ENCODE results near the gene CLIC3.

DNA sequence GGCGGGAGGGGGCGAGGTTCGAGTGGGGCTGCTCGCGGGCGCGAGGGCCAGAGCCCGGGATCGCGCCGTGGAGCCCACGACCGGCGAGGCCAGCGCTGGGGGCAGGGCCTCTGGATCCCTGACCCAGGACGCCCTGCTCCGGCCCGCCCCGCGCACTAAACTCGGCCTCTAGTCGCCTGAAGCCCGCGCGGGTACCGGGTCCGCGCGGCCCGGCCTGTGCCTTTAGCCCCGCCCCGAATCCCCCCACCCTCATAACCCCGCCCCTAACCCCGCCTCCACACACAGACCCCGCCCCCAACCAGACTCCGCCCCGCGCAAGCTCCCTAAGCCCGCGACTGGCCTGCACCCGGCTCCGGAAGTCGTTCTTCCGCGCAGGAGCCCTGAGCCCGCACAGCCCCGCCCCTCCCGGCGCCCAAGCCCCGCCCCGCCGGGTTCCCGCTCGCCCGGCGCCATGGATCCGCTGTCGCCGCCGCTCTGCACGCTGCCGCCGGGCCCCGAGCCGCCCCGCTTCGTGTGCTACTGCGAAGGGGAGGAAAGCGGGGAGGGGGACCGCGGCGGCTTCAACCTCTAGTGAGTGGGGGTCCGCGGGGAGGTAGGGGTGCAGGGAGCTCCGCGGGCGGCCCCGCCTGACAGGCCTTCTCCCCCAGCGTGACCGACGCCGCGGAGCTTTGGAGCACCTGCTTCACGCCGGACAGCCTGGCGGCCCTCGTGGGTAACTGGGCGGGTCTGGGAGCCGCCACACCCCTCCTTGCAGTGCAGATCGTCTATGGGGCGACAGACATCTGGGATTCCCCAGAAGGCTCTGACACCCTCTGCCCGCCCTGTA, 4.2 kb downstream of the CLIC3 start, which contains the start of gene PAXX:
- TF ChIP-seq, protein P1, sequence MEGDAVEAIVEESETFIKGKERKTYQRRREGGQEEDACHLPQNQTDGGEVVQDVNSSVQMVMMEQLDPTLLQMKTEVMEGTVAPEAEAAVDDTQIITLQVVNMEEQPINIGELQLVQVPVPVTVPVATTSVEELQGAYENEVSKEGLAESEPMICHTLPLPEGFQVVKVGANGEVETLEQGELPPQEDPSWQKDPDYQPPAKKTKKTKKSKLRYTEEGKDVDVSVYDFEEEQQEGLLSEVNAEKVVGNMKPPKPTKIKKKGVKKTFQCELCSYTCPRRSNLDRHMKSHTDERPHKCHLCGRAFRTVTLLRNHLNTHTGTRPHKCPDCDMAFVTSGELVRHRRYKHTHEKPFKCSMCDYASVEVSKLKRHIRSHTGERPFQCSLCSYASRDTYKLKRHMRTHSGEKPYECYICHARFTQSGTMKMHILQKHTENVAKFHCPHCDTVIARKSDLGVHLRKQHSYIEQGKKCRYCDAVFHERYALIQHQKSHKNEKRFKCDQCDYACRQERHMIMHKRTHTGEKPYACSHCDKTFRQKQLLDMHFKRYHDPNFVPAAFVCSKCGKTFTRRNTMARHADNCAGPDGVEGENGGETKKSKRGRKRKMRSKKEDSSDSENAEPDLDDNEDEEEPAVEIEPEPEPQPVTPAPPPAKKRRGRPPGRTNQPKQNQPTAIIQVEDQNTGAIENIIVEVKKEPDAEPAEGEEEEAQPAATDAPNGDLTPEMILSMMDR (IDR thresholded peaks at IDR 0.05): no peak
- TF ChIP-seq EZH2 (IDR thresholded peaks at IDR 0.05; ENCODE audit: borderline replicate concordance, insufficient read depth, low read depth, low read length, poor library complexity, severe bottlenecking): no peak

Data from B cell (primary cell).